ENCODE results near the gene CLEC2A. TPM values are rescaled to one million over a fixed set of nuclear protein-coding genes. Genes with fewer than 3 reads are reported as not detected.

Gene CLEC2A
- total and polyA plus RNA-seq, 9 of the 15 experiments (the other 6 are each of a cell fraction or from before 2014, with no cell fraction given) = not detected

DNA sequence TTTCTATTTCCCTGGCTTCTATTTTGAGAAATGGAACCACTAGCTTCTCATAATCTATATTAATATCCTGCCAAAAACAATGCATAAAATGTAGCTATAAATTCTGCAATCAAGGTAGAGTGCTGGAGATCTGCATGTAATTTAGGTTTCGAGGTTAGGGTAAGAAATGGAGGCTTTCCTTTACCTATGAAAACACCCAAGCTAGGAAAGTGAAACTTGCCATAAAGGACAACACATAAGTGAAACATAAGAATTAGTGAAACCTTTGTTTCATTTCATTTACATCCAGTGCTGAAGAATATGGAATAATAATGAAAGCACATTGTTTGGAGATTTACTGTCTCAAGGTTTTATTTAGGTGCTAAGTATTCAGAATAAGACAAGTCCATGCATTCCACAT lies 9.7 kb downstream of the CLEC2A start:
- no peak overlapping the region for H3K27ac ChIP-seq (ENCODE audit: extremely low read depth, low read depth, low read length)
- no peak overlapping the region for H3K9ac ChIP-seq (ENCODE audit: insufficient read depth in 1 of 2, low read depth in 2 of 2, low read length in 2 of 2)
- H3K27me3 ChIP-seq (ENCODE audit: control insufficient read depth in 2 of 2, insufficient read depth in 2 of 2, low read length in 2 of 2) = no peaks in the 10 kb centered on the region
- no peak for DNase-seq (ENCODE audit: extremely low read depth in 1 of 4, low spot score in 3 of 4)
- no peak overlapping the region for H3K4me2 ChIP-seq (ENCODE audit: insufficient read depth, low read length)
- BruUV-seq (replicated peaks) = no TSS peak
- H3K36me3 ChIP-seq (ENCODE audit: control insufficient read depth, insufficient read depth, low read length) = no peaks in the 10 kb centered on the region
- H3K4me3 ChIP-seq = no peak overlapping the region
- POLR2A ChIA-PET = no interaction called here
- in situ Hi-C loops (cut with MboI) = loop anchor here (10.0 kb wide), 1 partner anchor 178 kb away; no protein-coding TSS in a partner anchor
- no peak for ATAC-seq
- 25% methylated on average over 1 of the region's 1 CpG for WGBS (ENCODE audit: insufficient coverage, low coverage, missing lambda C conversion rate)
- no peaks in the 10 kb centered on the region for H3K4me1 ChIP-seq (replicated peaks in 1 of 2; ENCODE audit: control insufficient read depth in 2 of 2, insufficient read depth in 2 of 2, low read length in 2 of 2)
- intact Hi-C loops (cut with micrococcal nuclease) = no loop called here
- TF ChIP-seq ERF (CRISPR knock-in tag; IDR thresholded peaks at IDR 0.05) = no peak
- TF ChIP-seq, protein P1, sequence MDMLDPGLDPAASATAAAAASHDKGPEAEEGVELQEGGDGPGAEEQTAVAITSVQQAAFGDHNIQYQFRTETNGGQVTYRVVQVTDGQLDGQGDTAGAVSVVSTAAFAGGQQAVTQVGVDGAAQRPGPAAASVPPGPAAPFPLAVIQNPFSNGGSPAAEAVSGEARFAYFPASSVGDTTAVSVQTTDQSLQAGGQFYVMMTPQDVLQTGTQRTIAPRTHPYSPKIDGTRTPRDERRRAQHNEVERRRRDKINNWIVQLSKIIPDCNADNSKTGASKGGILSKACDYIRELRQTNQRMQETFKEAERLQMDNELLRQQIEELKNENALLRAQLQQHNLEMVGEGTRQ (CRISPR knock-in tag; IDR thresholded peaks at IDR 0.05) = no peak
- TF ChIP-seq, protein P2, sequence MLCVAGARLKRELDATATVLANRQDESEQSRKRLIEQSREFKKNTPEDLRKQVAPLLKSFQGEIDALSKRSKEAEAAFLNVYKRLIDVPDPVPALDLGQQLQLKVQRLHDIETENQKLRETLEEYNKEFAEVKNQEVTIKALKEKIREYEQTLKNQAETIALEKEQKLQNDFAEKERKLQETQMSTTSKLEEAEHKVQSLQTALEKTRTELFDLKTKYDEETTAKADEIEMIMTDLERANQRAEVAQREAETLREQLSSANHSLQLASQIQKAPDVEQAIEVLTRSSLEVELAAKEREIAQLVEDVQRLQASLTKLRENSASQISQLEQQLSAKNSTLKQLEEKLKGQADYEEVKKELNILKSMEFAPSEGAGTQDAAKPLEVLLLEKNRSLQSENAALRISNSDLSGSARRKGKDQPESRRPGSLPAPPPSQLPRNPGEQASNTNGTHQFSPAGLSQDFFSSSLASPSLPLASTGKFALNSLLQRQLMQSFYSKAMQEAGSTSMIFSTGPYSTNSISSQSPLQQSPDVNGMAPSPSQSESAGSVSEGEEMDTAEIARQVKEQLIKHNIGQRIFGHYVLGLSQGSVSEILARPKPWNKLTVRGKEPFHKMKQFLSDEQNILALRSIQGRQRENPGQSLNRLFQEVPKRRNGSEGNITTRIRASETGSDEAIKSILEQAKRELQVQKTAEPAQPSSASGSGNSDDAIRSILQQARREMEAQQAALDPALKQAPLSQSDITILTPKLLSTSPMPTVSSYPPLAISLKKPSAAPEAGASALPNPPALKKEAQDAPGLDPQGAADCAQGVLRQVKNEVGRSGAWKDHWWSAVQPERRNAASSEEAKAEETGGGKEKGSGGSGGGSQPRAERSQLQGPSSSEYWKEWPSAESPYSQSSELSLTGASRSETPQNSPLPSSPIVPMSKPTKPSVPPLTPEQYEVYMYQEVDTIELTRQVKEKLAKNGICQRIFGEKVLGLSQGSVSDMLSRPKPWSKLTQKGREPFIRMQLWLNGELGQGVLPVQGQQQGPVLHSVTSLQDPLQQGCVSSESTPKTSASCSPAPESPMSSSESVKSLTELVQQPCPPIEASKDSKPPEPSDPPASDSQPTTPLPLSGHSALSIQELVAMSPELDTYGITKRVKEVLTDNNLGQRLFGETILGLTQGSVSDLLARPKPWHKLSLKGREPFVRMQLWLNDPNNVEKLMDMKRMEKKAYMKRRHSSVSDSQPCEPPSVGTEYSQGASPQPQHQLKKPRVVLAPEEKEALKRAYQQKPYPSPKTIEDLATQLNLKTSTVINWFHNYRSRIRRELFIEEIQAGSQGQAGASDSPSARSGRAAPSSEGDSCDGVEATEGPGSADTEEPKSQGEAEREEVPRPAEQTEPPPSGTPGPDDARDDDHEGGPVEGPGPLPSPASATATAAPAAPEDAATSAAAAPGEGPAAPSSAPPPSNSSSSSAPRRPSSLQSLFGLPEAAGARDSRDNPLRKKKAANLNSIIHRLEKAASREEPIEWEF (CRISPR knock-in tag; IDR thresholded peaks at IDR 0.05) = no peak
- no peak for TF ChIP-seq CTBP1 (IDR thresholded peaks at IDR 0.05; ENCODE audit: borderline replicate concordance)
- TF ChIP-seq E2F3 (CRISPR knock-in tag; IDR thresholded peaks at IDR 0.05) = no peak
- TF ChIP-seq TCF7 (IDR thresholded peaks at IDR 0.05; ENCODE audit: borderline replicate concordance) = no peak
- no peak for FAIRE-seq
- no peaks in the 10 kb centered on the region for H3K9me1 ChIP-seq (ENCODE audit: control insufficient read depth, insufficient read depth, low read length)
- no peak overlapping the region for H2AFZ ChIP-seq (ENCODE audit: low read depth, low read length)
- H3K79me2 ChIP-seq (ENCODE audit: control insufficient read depth, insufficient read depth, low read length) = no peaks in the 10 kb centered on the region
- H4K20me1 ChIP-seq (replicated peaks; ENCODE audit: control insufficient read depth, insufficient read depth, low read length) = no peaks in the 10 kb centered on the region
- CTCF ChIA-PET (ENCODE audit: low intra/inter-chr PET ratio) = no interaction called here
- no peaks in the 10 kb centered on the region for H3K9me3 ChIP-seq (replicated peaks; ENCODE audit: control insufficient read depth, insufficient read depth, low read depth, low read length)
